Activated CD4-positive, alpha-beta T cell treated with anti-CD3 and anti-CD28 coated beads, Interleukin-2, Interleukin-6, amounts not matched to agents 100 ng/mL and 50 ng/mL, durations not matched to agents 16 hours and 8 hours (primary cell): ENCODE measurements around the gene ISCA2.

ENCODE experiments used
- DNase-seq: peaks from one replicate; pipeline ENCODE4 v3.0.0-alpha.2; 2020

Gene ISCA2

DNA sequence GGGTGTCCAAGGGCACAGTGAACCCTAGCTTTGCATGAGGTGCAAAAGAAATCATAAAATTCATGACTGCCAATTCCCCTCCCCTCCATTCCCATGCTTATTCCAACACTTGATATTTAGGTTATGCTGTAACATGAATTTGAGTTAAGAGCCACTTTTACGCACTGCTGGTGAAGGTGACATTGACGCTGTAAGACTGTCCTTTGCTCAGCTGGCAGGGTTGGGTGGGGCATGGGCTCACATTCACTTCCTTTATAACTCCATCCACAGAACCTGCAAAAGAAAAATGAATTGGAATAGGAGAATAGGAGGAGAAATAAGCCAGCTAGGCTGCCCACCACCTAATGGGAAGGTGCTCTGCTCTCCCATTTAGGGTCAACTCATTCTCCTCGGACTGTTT, 7.4 kb upstream of the ISCA2 start:
- no peak for DNase-seq

DNA sequence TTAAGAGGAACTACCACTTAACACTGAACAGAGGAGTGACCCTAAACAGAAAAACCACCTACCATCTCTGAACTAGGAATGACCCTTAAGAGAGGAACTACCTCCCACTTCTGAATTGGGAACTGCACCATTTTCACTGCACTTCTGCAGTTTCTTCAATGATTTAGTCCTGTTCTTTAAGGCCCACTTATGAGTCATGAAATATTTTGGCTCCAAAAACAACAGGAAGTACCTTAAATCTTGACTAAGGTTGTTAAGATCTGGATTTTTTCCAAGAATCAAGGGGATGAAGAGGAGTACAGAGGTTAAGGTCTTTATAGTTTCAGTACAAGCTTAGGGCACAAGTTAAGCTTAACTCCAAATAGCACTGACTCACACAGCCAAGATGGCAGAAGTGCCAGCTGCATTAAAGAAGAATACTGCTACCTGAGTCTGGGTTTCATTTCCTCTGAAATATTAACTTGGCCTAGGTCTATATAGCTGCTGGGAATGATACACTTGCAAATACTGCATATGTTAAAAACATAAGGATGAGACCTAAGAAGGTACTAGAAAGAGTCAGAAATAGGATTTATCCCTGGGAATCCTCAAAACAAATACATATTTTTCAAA, 4.7 kb upstream of the ISCA2 start:
- no peak for DNase-seq

DNA sequence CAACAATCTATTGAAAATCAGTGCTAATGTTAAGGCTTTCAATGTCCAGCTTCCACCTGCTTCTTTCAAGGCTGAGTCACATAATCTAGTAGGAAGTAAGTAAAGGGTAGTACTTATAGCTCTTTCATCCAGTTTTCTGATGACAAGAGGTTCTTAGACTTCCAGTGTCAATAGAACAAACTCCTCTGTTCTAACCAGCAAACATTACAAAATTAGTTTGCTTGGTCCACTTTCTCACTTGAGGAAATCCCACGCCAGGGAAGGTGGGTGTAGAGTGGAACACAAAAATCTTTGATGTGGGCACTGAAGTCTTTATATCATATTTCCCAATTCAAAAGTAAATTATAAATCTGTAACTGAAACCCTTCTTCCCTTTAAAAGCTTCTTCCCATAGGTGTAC, 3.1 kb upstream of the ISCA2 start:
- no peak for DNase-seq

DNA sequence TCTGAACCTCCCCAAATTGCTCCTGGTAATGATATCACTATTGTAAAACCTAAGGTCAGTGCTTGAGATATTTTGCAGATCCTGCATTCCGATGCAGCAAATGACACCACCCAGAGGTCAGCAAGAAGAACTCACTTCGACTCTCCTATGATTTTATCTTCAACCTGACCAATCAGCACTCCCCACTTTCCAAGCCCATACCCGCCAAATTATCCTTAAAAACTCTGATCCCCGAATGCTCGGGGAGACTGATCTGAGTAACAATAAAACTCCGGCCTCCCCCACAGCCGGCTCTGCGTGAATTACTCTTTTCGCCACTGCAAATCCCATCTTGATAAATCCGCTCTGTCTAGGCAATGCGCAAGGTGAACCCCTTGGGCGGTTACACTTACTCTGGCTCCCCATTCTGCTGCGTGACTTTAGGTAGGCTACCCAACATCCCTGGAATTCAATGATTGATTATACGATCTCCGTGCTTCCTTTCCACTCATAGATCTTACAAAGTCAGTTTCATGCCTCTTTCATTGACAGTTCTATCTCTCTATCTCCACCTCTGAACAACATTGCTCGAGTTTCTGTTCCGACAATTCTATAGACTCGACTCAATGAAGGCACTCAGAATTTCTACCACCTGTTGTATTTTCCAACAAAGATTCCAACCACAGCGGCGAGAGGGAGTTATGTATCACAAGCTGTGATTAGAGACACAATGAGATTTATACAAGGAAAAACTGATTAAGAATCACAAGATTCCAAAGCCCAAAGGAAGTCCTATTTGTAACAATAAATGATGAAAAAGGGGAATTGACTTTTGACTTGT, 1.4 kb upstream of the ISCA2 start:
- peak; percentile 48 for DNase-seq

DNA sequence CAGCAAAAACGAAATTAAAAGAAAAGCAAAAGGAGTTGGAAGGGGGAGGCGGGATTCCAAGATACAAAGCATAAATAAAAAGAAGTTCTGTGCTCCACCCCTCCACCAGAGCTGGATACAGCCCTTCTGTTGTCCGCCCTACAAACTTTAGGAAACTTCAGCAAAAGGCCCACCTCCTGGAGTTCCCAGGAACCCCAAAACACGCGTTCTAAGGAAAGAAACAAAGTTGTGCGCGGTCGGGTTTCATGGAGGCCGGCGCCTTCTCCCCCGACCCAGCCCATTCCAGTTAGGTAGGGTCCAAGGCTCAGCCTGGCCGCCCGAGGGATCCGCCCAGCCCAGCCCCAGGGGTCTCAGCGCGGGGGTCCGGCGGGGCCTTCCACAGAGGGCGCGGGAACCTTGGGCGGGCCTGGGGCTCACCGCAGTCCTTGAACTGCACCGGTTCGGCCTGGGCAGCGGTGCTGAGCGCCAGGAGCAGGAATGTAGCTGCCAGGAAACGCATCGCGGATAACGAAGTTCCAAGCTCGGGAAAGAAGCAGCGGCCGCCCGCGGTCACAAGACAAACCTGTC, 706 bp upstream of the ISCA2 start, which contains the start of gene NPC2:
Gene NPC2, minus strand, starts transcription at position 530 of the 567 bp plus-strand sequence. Its CDS starts 31 bp downstream, at position 499.
- no peak for DNase-seq

DNA sequence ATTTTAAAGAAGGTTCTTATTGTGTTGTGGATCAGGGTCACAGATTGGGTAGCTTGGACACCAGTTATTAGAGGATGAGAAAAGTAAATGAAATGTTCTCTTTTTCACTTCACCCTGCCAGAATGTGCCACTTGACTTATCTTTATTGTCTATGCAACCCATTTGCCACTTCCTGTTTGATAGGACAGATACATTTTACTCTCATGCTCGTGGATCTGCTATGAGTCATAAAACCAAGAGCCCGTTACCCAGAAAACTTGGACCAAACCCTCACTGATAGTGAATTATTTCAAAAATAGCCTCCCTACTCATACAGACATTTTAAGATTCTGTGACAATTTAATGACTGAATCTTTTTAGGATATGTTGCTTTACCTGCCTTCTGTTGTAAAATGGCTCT, 1.8 kb downstream of the ISCA2 start:
- DNase-seq = peak; percentile 49

DNA sequence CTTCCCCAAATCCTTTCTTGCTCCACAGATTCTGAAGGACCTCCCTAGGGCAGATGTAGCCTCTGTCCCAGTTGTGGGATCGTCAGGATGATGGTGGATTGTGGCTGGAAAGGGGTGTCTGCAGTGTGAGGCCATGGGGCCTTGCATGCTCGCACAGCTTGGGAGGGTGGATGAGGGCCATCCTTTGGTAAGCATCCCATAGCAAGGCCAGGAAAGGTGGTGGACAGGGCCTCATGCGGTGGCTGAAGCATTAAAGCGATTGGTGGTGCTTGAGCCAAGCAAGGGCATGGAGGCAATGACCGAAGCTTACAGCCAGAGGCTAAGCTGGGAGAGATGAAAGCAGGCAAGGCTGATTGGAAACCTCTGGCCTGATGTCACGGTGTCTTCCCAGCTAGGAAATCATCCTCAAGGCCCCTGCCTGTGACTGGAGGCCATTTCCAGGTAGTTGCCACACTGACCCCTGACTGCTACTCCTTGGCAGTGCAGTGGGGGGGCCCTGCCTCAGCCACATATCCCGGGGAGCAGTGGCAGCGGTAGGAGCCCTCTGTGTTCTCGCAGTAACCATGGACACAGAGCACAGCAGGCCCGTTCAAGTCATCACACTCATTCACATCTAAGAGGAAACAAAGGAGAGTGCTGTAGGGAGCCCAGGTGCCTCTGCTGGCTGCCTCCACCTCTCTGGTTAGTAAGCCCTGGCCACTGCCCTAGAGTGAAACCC, 7.0 kb downstream of the ISCA2 start:
- no peak for DNase-seq

DNA sequence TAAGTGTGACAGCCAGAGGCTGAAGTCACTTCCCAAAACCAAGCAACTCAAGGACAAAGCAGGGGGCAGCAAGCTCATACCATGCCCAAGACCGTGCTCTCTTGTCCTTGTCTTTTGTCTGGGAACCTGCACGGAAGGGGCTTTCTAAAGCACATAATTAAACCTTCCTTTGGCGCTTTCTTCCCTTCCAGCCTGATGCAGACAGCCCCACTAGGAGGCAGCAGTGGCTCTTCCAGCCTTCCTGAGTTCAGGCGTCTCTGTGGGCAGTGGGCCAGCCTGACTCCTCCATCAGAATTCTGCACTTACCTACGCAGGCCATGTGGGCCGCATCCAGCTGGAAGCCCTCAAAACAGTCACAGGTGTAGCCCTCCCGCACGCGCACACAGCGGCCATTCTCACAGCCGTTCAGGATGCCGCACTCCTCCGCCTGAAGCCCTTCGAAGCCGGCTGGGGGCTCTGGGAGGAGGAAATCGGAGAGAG, 7.6 kb downstream of the ISCA2 start:
- no peak for DNase-seq

DNA sequence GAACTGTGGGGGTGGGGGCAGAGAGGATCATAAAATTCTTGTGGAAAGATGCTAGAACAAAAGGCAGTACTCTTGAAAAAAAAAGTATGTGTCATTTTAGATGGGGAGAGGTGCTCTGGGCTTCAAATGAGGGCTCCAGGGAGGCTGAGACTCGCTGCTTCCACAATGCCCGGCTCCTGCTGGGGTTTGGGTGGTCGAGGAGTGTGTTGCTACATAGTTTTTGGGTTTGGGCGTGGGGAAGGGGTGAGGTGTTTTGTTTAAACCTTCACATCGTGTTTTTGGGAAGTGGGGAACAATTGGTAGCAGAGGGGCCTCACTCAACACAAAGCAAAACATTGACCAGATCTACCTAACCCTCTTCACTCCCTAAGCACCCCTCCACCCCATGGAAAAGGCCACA, 8.1 kb downstream of the ISCA2 start:
- no peak for DNase-seq

DNA sequence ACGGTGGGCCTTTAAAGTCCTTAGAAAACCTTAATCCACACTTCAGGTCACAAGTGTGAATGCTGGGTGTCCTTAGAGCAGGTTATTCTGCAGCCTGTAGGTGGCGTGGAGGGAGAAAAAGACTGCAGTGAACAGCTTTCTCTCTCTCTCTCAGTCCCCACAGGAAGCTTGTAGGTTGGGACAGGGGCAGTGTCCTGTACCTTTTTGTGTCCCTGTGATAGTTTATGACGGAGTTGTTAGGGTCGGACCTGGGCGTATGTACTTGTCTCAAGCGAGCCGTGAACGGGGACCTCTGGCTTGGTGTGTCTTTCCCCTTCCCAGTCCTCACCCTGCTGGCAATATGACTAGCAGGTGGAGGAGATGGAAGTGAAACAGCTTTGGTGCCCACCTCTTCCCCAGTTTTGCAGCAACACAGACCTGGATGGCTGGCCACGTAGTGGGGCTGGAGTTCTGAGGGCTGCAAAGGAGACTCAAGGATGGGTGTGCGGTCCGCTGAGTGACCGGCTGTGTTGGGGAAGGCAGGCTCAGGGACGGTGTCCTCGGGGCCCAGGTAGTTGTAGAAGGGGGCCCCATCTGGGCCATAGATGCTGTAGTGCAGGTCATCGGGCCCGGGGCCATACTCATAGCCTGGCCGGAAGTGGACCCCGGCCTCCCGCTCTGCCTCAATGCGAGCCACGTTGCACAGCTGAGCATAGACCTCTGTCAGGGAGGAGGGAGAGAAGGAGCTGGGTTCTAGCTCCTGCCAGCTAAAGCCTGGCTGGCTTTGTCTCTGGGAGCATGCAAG, 8.9 kb downstream of the ISCA2 start:
- DNase-seq = peak; percentile 29

DNA sequence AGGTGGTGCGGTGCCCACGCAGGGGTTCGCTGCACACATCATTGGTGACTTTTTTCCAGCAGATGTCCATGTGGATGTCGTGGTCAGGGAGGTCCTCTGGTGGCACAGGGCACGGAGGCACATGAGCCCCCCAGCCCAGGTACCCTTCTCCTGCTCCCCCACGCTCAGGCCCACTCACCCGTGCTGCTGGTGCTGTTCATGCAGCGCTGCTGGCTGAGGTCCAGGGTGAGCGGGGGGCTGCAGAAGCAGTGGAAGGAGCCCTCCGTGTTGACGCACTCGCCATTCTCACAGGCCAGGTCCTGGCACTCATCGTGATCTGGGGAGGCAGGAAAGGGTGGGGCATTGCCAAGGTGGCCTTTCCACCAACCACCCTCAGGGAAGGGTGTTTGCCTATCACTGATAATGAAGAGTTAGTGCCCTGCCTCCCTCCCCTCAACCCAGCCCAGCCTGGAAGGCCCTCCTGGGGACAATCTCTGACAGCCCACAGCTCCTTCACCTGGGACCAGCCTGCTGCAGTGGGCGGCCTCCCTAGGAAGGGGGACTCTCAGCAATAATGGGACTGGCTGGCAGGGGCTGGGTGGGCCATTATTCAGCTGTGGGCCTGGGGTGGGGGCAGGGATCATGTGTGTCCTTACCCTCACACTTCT, 9.8 kb downstream of the ISCA2 start:
- DNase-seq = no peak

DNA sequence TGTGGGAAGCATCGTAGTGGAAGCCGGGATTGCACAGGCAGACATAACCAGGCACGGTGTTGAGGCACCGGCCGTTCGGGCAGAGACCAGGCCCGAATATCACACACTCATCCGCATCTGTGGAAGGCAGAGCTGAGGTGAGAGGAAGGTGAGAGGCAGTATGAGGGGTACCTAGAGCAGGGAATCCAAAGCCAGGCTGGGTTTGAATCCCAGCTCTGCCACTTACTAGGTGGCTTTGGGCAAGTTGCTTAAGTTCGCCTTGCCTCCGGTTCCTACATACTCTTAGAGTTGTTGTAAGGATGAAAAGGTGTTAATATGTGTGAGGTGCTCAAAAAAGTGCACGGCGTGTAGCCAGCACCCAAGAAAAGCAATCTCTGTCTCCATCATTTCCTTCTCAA, 10.4 kb downstream of the ISCA2 start:
- DNase-seq = no peak

DNA sequence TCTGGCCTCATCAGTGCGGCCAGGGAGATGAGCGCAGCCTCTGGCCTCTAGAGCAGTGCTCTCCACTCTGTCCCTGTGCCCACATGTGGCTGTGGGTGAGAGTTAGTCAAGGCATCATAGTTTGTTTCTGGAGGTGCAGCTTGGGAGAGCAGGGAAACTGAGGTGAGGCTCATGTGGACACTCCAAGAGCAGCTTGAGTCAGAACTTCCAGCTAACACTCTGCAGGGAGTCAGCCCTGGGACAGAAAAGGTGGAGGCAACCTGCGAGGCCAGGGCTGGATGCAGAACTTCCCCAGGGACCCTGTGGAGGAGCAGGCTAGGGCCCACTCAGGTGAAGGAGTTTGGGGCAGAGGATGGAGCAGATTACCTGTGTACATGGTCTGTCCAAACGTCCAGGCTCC, 10.8 kb downstream of the ISCA2 start:
- no peak for DNase-seq

DNA sequence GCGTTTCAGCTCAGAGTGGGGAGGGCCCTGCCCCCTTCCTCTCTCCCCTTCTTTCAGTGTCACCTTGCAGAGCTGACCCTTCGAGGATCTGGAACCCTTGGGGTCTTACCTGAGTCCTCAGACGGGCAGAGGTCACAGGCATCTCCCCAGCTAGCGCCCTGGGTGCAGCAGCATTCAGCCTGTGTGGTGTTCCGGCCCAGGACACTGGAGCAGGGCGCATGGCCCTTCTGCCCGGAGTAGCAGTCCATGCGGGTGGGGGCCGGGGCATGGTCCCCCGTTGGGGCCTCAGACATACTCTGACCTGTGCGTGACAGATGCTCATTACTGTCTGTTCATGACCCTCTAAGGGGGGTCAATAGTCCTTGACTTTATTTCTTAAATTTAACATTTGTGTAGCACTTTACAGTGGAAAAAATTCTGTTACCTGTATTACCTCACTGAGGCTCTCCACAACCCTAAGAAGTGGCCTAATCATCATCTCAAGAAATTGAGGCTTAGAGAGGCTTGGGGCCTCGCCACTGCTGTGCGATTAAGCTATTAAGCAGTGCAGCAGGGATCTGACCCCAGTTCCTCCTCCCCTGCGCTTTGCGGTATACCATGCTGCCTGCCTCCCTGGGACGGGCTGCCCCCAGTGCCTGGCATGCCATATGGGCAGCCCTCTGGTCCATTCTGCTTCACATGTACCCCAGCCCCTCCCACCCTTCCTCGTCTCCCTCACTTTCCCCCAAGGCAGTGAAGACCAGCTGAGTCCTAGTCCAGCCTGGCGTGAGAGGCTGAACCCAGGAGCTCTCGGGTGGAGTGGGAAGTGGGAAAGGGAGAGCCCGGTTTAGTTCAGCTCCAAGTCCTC, 11.5 kb downstream of the ISCA2 start:
- no peak for DNase-seq

DNA sequence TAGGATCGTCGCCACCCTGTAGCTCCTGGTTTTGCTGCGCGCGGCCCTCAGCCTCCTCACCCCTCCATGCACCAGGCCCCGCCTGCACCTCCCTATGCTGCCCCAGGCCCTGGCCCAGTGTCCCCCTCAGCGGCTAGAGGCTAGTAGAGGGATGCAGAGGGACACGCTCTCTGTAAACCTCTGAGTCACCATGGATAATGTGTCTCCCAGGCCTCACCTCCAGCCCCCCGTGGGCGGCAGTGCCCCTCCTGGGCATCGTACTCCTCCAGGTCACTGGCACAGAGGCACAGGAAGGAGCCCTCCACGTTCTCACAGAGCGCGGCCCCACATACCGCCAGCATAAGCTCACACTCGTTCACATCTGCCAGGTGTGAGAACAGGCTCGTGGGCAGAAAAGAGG, 12.3 kb downstream of the ISCA2 start:
- DNase-seq = no peak

DNA sequence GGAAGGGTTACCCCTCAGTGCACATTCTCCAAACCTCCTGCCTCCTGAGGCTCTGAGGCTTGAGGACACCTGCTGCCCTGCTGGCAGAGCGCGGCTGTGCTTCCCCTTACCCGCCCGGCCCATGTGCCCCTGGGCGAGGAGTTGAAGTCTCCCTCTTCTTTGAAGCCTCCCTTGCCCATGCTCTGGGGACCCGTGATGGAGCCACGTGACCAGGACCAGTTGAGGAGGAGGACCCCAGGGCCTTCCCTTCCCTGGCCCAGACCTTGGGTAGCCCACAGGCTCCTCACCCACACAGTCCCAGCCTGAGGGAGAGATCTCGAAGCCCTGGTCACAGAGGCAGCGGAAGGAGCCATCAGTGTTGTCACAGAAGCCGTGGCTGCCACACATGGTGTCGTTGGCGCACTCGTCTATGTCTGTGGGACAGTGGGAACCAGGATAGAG, 12.9 kb downstream of the ISCA2 start:
- DNase-seq = no peak

DNA sequence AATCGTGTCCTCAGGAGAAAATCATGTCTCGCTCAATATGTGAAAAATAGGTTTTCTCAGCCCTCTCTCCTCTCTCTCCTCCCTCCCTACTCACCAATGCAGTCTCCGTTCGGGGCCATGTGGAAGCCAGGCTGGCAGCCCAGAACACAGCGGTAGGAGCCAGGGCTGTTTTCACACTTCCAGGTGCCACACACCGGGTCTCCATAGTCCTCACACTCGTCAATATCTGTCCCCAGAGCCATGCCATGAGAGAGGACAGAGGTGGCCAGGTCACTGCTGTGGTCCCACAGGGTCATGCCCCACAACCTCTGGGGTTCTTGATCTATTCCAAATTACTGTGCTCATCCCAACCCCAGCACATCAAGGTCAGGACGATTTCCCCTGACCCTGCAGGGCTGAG, 13.5 kb downstream of the ISCA2 start:
- DNase-seq = no peak

DNA sequence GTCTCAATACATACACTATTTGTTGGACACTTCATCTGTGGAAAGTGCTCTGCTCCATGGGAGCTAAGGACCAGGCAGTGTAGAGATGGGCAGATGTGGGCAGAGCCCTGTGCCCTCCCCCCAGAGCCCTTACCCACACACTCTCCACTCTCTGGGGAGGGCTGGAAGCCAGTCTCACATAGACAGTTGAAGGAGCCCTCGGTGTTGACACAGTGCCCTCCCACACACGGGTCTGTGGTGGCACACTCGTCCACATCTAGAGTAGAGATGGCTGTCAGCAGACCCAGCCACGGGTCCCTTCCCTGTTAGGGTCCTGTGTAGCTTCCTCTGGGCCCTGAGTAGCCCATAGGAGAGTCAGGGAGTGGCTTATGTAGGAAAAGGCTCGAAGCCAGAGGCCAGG, 14.3 kb downstream of the ISCA2 start:
- no peak for DNase-seq

DNA sequence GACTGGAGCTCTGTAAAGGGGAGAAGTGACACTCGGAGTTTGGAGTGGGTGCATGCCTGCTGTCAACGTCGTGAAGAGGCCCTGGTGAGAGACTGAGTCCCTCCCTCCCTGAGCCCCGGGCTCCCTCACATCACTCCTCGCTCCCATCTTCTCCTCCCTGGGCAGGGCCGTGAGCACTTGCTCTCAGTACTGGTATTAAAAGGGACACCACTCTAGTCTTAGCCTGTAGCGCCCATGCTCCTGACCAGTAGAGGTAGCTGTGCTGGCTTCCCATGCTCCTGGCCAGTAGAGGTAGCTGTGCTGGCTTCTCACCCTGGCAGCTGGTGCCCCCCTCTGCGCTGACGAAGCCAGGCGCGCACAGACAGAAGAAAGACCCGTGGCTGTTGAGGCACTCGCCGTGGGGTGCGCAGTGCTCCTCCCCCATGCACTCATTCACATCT, 14.7 kb downstream of the ISCA2 start:
- no peak for DNase-seq

DNA sequence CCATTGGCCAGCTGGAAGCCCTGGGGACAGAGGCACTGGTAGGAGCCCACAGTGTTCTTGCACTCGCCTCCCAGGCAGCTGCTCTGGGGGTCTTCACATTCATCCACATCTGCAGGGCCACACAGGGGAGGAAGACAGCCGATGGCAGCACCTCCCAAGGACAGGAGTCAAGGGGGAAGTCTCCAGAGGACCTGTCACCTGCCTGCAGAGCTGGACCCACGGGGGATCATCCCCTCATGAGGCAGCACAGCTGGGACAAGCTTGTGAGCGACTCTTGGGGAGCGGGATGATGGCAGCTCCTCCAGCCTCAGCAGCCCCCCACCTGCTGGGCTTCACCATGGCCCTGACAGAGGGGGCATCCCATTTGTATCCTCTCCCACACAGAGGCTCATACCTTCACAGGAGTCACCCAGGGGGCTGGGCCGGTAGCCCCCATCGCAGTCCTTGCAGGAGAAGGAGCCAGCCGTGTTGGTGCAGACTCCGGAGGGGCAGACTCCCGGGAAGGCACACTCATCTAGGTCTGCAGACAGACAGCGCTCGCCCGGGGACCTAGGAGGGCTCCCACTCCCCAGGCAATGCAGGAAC, 15.4 kb downstream of the ISCA2 start:
- DNase-seq = no peak
